Endothelial cell (in vitro differentiated cells): Measurements from ENCODE around the gene CHAF1A. TPM values are rescaled to one million over a fixed set of nuclear protein-coding genes. Genes with fewer than 3 reads are reported as not detected.

ENCODE experiments used
- DNase-seq: peaks from one replicate; pipeline ENCODE4 v3.0.0; 2021; ENCODE audit warnings: low spot score
- H3K27ac Mint-ChIP-seq: one replicate; pipeline ENCODE4 v1.8.0; 2021; ENCODE audit warnings: mixed read lengths, inconsistent platforms; ENCODE audit not compliant: unreplicated experiment
- H3K27me3 Mint-ChIP-seq: one replicate; pipeline ENCODE4 v1.8.0; 2021; ENCODE audit warnings: mild to moderate bottlenecking, moderate library complexity, mixed read lengths, inconsistent platforms; ENCODE audit not compliant: unreplicated experiment
- H3K36me3 Mint-ChIP-seq: one replicate; pipeline ENCODE4 v1.8.0; 2021; ENCODE audit warnings: mild to moderate bottlenecking, low read depth, mixed read lengths, inconsistent platforms; ENCODE audit not compliant: unreplicated experiment
- H3K4me1 Mint-ChIP-seq: one replicate; pipeline ENCODE4 v1.8.0; 2021; ENCODE audit warnings: mild to moderate bottlenecking, mixed read lengths, inconsistent platforms; ENCODE audit not compliant: unreplicated experiment
- H3K4me3 Mint-ChIP-seq: one replicate; pipeline ENCODE4 v1.8.0; 2021; ENCODE audit warnings: mild to moderate bottlenecking, mixed read lengths, inconsistent platforms; ENCODE audit not compliant: unreplicated experiment
- H3K9me3 Mint-ChIP-seq: one replicate; pipeline ENCODE4 v1.8.0; 2021; ENCODE audit warnings: mixed read lengths, inconsistent platforms; ENCODE audit not compliant: unreplicated experiment
- total RNA-seq: library from RNA; stranded (reverse); fragmentation: NEBNext Ultra II Directional; extraction: Animal tissue kit (Norgen Biotek cat#: 25700); gene quantifications from one replicate; pipeline ENCODE4 v1.2.1, GENCODE V29; 2021; ENCODE audit not compliant: unreplicated experiment
- TF ChIP-seq, protein P1 (sequence below): fragments of 200-600 bp; sonication (generic); IDR thresholded peaks from one replicate; pipeline ENCODE4 v1.5.0; 2021; ENCODE audit warnings: antibody characterized with exemption; ENCODE audit not compliant: unreplicated experiment

The CHAF1A gene
- total RNA-seq, 1 donor from 2014 or later, result 29.8 TPM

- Mint-ChIP-seq H3K36me3 (peaks cover 20% of the 10 kb centered on the region), H3K4me1 (no peaks in the 10 kb centered on the region), H3K27ac (no peak overlapping the region), H3K27me3 (no peaks in the 10 kb centered on the region), H3K9me3 (no peaks in the 10 kb centered on the region), H3K4me3 (peak overlapping the region; percentile 17)
- DNase-seq, result no peak
- TF ChIP-seq, protein P1, sequence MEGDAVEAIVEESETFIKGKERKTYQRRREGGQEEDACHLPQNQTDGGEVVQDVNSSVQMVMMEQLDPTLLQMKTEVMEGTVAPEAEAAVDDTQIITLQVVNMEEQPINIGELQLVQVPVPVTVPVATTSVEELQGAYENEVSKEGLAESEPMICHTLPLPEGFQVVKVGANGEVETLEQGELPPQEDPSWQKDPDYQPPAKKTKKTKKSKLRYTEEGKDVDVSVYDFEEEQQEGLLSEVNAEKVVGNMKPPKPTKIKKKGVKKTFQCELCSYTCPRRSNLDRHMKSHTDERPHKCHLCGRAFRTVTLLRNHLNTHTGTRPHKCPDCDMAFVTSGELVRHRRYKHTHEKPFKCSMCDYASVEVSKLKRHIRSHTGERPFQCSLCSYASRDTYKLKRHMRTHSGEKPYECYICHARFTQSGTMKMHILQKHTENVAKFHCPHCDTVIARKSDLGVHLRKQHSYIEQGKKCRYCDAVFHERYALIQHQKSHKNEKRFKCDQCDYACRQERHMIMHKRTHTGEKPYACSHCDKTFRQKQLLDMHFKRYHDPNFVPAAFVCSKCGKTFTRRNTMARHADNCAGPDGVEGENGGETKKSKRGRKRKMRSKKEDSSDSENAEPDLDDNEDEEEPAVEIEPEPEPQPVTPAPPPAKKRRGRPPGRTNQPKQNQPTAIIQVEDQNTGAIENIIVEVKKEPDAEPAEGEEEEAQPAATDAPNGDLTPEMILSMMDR, result no peak
Observed at GRCh38 chr19:4483385-4483784, 80.9 kb downstream of the CHAF1A start.

DNA sequence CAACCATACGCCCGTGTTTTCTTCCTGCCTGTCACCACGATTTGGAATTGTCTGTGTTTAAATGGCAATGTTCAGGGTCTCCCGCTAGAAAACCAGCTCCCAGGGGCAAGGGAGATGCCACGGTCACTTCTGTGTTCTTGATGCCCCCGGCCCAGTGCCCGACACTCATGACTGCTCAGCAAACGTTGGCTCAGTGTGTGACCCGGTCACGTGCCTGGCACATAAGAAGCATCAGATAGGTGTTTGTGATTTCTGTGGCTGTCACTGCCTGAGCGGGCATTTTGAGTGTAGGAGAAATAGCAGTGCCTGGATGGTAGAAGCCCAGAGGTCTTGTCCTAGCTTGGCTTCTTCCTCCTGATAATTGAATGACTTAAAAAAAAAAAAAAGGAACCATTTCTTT, 85.1 kb downstream of the CHAF1A start:
- Mint-ChIP-seq H3K27me3 (no peaks in the 10 kb centered on the region), H3K27ac (peak overlapping the region; percentile 57), H3K36me3 (peaks cover 33% of the 10 kb centered on the region), H3K4me1 (no peaks in the 10 kb centered on the region), H3K9me3 (no peaks in the 10 kb centered on the region), H3K4me3 (no peak overlapping the region)
- TF ChIP-seq, protein P1, result no peak
- DNase-seq, result no peak

GRCh38 chr19:4488496-4488895, 86.1 kb downstream of the CHAF1A start:
- Mint-ChIP-seq H3K9me3 (no peaks in the 10 kb centered on the region), H3K4me3 (no peak overlapping the region), H3K27ac (no peak overlapping the region), H3K36me3 (peaks cover 31% of the 10 kb centered on the region), H3K4me1 (no peaks in the 10 kb centered on the region), H3K27me3 (no peaks in the 10 kb centered on the region)
- TF ChIP-seq, protein P1, result no peak
- DNase-seq, result no peak

DNA sequence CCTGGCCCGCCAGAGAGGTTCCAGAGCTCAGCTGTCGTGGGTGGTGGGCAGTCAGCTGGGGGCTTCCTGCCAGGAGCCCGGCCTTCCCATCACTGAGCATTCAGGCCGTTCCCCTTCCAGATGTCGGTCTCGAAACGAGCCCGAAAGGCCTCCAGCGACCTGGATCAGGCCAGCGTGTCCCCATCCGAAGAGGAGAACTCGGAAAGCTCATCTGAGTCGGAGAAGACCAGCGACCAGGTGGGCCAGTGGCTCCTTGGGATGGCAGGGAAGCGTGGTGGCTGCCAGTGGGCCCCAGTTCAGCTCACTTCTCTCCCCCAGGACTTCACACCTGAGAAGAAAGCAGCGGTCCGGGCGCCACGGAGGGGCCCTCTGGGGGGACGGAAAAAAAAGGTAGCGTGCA, 89.0 kb downstream of the CHAF1A start:
- DNase-seq, result no peak
- Mint-ChIP-seq H3K27me3 (peaks cover 4% of the 10 kb centered on the region), H3K4me3 (no peak overlapping the region), H3K4me1 (no peaks in the 10 kb centered on the region), H3K27ac (no peak overlapping the region), H3K36me3 (peaks cover 25% of the 10 kb centered on the region), H3K9me3 (no peaks in the 10 kb centered on the region)
- TF ChIP-seq, protein P1, result no peak

DNA sequence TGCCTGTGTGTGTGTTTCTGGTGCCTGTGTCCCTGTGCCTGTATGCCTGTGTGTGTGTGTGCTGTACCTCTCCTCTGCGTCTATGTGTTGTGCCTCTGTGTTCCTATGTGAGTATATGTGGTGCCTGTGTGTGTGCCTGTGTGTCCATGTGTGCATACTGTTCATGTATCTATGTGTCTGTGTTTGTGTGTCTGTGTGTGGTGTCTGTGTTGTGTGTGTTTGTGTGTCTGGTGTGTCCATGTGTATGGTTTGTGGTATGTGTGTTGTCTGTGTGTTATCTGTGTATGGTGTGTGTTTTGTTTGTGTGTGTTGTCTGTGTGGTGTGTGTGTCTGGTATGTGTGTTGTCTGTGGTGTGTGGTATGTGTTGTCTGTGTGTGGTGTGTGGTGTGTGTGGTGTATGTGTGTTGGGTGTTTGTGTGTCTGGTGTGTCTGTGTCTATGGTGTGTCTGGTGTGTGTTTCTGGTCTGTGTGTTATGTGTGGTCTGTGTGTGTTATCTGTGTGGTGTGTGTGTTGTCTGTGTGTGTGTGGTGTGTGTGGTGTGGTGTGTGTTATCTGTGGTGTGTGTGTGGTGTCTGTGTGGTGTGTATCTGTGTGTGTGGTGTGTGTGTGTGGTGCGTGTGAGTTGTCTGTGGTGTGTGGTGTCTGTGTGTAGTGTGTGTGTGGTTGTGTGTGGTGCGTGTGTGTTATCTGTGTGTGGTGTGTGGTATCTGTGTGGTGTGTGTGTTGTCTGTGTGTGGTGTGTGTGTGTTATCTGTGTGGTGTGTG, 90.1 kb downstream of the CHAF1A start:
- TF ChIP-seq, protein P1, result no peak
- H3K9me3 Mint-ChIP-seq, result no peaks in the 10 kb centered on the region
- no peak overlapping the region for H3K27ac Mint-ChIP-seq
- H3K36me3 Mint-ChIP-seq, result peaks cover 18% of the 10 kb centered on the region
- no peak overlapping the region for H3K4me3 Mint-ChIP-seq
- no peak for DNase-seq
- no peaks in the 10 kb centered on the region for H3K4me1 Mint-ChIP-seq
- peaks cover 4% of the 10 kb centered on the region for H3K27me3 Mint-ChIP-seq
